HG03097 (cell line): ENCODE data around the gene STXBP6.

Source experiments
- ATAC-seq: cut with Tn5 transposase; IDR thresholded peaks from one replicate; pipeline ENCODE4 v1.9.1; 2021; ENCODE audit not compliant: unreplicated experiment, low FRiP score

STXBP6 gene

GRCh38 chr14:24868389-24868788 is 181.6 kb downstream of the STXBP6 start:
- ATAC-seq, result no peak

DNA sequence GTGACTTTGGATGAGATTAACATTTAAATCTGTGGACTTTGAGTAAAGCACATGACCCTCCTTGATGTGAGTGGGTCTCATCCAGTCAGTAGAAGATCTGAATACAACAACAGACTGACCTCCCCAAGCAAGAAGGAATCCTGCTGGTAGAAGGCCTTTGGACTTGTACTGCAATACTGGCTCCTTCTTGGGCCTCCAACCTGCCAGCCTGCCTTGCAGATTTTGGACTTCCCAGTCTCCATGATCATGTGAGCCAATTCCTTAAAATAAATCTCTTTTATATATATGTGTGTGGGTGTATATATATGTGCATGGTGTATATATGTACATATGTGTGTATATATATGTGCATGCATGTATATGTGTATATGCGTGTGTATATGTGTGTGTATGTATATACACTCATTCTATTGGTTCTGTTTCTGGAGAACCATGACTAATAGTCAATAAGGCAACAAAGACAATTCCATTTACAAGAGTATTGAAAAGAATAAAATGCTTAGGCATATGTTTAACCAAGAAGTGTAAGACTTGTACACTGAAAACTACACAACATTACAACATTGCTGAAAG is 183.8 kb downstream of the STXBP6 start:
- no peak for ATAC-seq

DNA sequence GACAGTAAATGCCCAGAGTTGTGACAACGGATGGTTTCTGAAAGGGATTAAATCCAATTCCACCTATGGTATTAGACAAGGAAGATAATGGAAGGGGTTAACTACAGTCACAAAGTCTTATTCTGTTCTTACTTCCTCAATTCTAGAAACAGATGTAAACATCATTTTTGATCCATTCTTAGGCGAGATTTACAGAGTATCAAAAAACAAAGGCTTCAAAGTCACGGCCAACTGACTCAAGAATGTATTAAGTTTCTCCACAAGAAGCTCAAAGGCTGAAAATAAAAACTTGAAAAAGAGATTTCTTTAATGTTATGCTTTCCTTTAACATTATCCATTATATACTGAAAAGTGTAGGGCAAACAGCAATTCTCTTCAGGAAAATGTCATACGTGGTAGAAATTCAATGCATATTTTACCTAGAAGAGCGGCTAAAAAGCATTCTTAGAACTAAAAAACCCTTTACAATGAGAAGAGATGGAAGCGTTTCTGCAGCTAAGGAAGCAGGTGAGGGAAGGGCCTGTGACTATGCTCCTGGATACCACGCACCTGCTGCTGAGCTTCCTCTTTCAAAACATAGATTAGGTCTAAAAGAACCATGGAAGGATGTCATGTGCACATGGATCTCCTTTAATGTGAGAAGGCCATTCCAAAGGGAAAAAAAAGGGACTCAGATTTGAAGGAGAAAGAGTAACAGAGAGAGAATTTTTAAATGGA is 185.8 kb downstream of the STXBP6 start:
- ATAC-seq, result no peak

GRCh38 chr14:24861083-24861630 is 188.8 kb downstream of the STXBP6 start:
- ATAC-seq, result no peak

DNA sequence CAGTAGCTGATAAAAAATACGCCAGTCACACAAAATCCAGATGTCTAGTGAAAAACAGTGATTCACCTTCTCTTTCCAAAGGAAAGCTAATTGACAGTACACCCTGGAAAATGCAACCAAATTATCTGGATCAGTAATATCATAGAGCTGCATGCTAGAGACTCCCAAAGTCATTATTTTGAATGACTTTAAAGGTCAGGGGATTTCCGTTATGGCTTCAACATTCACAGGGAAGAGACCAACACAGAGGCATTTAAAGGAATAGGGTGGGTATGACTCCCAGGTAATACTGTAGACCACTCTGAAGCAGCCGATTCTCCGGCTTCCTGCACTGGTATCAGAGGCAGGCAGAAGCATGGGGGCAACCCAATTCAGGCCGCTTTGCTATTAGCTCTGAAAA is 190.4 kb downstream of the STXBP6 start:
- no peak for ATAC-seq

DNA sequence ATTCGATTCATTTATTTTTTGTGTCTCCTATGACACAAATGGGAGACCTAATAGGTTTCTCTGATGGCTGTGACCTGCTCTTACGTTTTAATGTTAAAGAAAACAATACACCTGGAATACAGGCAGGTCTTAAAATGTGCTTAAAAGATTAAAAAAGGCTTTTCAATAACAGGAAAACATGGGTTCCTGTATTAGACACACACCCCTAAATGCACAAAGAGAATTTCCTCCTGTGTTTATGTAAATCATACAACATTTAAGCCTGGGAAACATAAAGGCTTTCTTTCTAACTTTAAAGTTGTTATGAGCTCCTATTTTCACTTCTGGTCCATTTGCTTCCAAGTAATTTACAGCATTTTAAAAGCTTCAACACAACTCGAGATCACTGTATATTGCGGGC is 191.3 kb downstream of the STXBP6 start:
- no peak for ATAC-seq

- no peak for ATAC-seq
Measured at GRCh38 chr14:24858052-24858451, 191.9 kb downstream of the STXBP6 start.

- ATAC-seq, result no peak
Measured at GRCh38 chr14:24857277-24857676, 192.7 kb downstream of the STXBP6 start.

GRCh38 chr14:24853446-24853845 is 196.5 kb downstream of the STXBP6 start:
- ATAC-seq, result no peak

DNA sequence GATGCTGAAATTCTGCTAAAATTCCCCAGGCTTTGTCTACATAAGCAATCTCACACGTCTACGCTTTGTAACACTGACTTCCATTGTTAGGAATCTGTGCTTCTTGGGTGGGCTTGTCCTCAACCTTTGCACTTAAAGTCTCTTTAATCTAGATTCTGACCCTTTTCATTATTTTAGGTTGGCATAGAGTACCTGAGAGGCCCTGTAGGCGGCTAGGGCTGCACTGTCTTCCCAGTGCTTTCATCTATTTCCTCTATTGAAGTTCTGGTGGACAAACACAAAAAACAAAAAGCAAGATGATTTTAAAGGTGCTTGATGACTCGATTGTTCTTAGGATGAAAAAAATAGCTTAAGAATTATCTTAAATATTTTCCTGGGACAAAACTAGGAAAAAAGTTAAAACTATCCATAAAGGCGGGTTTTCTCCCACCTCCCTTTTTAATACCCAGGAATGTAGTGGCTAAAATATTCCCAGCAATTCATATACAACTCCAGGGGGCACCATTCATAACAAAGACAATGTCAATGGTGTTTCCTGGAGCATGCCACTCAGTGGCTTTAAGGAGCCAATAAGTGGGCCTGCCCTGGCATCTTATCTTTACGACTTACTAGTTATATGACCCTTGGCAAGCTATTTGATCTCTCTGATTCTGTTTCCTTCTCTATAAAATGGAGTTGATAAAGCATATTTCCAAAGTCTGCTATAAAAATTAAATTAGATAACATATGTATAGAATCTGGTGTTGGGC is 197.5 kb downstream of the STXBP6 start:
- no peak for ATAC-seq

DNA sequence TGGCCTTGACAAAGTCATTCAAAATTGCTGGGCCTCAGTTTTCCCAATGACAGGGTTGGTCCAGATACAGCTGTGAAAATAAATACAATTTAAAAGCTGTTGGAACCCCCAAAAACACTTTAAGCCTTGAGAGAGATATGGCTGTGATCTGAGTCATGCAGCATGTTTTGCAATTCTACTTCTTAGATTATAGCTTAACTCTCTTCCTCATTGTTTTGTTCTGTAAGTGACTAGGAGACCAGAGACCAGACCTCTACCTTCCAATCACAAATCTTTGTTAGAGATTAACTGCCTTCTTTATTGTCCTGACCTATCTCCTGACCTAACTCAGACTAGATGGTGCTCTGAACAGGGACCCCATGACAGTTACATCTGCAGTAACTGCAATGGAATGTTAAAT is 198.1 kb downstream of the STXBP6 start:
- no peak for ATAC-seq

DNA sequence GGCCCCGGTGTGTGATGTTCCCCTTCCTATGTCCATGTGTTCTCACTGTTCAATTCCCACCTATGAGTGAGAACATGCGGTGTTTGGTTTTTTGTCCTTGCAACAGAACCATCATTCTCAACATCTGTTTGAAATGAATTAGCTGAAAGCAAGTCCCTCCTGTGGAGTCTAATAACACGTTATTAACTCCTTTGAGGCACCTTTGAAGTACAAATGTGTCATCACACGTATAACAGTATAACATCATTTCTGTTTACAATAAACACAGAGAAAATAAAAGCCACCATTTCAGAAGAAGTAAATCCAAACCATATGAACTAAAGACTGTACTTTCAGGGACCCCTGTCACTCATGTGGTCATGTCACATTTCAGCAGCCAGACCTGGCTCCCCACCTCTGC is 198.5 kb downstream of the STXBP6 start:
- ATAC-seq, result no peak

- no peak for ATAC-seq
Measured at GRCh38 chr14:24850072-24850471, 199.9 kb downstream of the STXBP6 start.

DNA sequence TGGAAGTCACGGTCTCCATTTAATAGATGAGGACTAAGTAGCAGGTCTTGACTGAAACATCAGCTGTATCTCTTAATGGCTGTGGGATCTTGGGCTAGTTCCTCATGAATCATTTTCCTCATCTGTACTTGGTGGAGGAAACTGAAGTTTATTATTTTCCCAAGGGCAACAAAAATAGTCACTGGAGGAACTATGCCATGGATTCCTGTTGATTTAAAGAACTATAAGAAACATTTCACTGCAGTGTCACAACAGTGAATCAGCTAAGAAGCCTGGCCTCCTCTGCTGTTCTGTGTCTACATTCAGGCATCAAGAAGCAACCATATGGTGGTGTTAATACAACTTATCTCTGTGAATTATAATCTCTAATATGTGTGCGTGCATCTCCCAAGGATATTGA is 200.5 kb downstream of the STXBP6 start:
- ATAC-seq, result no peak

DNA sequence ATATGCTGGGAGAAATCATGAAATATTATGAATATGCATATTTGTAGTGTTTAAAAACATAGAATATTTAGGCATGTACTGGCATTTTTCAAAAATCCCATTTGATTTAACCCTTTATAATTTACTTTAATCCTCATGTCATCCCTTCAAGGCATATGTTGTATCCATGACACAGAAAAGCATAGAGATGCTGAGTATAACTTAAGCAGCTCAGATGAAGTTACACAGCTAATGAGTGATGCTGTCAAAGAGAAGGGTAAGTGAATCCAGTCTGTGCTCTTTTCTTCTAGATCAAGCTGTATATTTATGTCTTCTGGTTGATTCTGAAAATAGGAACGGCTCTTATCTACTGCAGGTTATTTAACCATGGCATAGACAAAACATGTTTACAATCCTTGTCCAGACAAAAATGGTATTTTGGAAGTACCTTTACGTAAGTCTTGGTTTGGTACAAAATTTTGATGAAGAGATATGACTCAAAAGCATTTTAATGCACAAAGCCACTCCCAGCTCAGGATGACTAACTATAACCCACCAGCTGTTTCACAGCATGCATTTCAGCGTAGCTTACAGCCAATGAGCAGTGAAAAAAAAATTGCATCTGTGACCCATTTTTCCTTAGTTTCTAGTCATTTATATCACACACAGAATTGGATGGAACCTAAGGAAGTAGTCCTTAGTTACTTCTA is 201.7 kb downstream of the STXBP6 start:
- no peak for ATAC-seq

DNA sequence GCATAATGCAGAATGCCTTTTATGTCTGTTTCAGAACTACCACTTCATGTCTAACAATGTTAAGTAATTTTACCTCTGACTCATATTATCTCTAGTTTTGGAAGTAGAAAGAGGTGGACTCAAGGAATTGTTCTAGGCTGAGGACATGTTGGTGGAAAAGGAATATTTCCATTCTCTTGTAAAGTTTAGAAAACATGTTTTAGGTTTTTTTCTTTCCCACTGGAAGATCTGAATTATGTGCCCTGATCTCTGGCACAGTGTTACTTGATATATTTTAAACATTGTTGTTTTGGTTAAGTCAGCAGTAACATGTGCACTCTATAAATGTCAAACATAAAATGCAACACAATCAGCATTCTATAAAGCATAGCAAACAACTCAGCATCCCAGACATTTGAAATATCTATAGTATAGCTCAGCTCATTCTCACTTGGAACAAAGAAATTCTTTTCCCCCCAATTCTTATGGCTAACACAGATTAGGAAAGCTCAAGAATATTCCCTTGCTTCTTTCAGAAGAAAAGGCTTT is 202.3 kb downstream of the STXBP6 start:
- no peak for ATAC-seq

DNA sequence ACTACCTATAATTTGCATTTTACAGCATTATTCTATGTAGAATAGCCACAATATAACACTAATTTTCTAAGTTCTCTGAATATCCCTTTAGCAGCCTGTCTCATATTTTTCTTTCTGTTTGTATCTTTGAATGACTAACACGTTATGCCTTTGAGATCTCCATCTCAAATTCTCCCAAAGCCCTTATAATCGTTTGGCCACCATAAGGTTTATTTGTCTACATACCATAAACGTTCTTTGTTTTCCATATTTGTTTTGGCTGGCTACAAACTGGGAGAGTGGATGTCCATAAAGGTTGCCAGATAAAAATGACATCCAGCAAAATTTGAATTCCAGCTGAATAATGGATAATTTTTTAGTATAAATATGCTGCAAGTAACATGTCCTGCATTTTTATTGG is 203.7 kb downstream of the STXBP6 start:
- no peak for ATAC-seq

GRCh38 chr14:24845851-24846250 is 204.1 kb downstream of the STXBP6 start:
- ATAC-seq, result no peak

DNA sequence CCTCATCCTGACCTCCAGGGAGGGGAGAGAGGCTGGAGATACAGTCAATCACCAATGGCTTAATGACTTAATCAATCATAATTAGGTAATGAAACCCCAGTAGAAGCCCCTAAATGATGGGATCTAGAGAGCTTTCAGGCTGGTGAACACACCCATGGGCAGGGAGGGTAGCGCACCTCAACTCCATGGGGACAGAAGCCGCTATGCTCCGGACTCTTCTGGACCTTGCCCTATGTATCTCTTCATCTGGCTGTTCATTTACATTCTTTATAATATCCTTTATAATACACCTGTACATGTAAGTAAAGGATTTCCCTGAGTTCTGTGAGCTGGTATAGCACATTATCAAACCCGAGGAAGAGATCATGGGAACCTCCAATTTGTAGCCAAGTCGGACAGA is 205.9 kb downstream of the STXBP6 start:
- no peak for ATAC-seq

- ATAC-seq, result peak; percentile 78
Measured at GRCh38 chr14:24843494-24843893, 206.5 kb downstream of the STXBP6 start.
